ENCODE measurements around the gene BTBD9.

Gene BTBD9

DNA sequence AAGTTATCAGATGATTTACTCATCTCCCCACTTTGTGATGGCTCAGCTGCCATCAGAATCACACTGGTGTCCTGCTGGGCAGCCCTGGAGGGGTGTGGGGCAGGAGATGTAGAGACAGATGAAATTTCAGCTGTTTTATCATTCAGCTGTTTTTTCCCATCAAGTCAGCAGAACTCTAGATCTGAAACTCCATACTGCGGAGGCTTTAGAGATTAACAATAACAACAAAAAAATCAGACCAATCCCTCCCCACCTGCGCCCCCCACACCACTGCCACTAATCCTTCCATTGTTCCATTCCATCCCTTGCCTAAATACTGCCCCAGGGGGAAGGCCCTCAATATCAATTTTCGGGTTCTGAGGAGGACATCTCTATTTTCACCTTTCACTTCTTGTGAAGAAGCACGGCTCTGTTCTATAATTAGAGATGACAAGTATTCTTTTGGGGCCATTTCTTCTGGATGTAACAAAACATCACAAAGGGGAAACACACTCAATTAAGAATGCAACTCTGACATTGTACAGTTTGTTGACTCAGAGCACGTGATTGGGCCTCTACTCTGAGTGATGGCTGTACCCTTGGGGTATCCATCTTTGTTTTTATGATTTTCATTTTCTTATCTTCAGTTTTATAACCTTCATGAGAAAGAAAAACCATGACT lies 423.9 kb downstream of the BTBD9 start:
- Histone ChIP-seq H3K27ac (ENCODE audit: low read length) (no peak overlapping the region), H3K9me3 (ENCODE audit: control insufficient read depth, low read depth, low read length) (no peaks in the 10 kb centered on the region), H3K4me1 (ENCODE audit: control insufficient read depth, low read depth, low read length) (peaks cover 21% of the 10 kb centered on the region), H3K4me3 (ENCODE audit: low read length) (no peak overlapping the region), H3K9ac (ENCODE audit: low read length) (no peak overlapping the region), H3K36me3 (ENCODE audit: control insufficient read depth, low read depth, low read length) (no peaks in the 10 kb centered on the region), H3K27me3 (ENCODE audit: control insufficient read depth, insufficient read depth, low read length) (no peaks in the 10 kb centered on the region)

GRCh38 chr6:38215225-38215624 lies 424.5 kb downstream of the BTBD9 start:
- Histone ChIP-seq H3K27me3 (ENCODE audit: control insufficient read depth, insufficient read depth, low read length) (no peaks in the 10 kb centered on the region), H3K36me3 (ENCODE audit: control insufficient read depth, low read depth, low read length) (no peaks in the 10 kb centered on the region), H3K9me3 (ENCODE audit: control insufficient read depth, low read depth, low read length) (no peaks in the 10 kb centered on the region), H3K4me3 (ENCODE audit: low read length) (no peak overlapping the region), H3K4me1 (ENCODE audit: control insufficient read depth, low read depth, low read length) (peaks cover 21% of the 10 kb centered on the region), H3K27ac (ENCODE audit: low read length) (no peak overlapping the region), H3K9ac (ENCODE audit: low read length) (no peak overlapping the region)

DNA sequence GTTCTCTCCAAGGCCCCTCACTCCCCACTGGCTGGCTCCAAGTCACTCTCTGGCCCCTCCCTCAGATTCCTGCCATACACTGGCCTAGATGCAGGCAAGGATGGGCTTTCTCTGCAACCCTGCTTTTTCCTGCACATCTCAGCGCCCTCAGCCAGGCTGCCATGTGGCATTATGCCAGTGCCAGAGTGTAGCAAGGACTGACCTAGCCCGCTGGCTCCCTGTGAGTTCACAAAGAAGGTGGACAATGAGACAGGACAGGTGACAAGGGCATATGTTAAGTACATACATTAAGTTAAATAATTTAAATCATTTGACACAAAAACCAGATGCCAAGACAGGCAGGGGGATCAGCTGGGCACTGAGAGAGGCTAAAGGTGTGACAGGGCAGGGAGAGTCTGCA lies 425.6 kb downstream of the BTBD9 start:
- no peak overlapping the region for H3K27ac ChIP-seq (ENCODE audit: low read length)
- no peaks in the 10 kb centered on the region for H3K36me3 ChIP-seq (ENCODE audit: control insufficient read depth, low read depth, low read length)
- no peaks in the 10 kb centered on the region for H3K27me3 ChIP-seq (ENCODE audit: control insufficient read depth, insufficient read depth, low read length)
- no peaks in the 10 kb centered on the region for H3K9me3 ChIP-seq (ENCODE audit: control insufficient read depth, low read depth, low read length)
- no peak overlapping the region for H3K4me3 ChIP-seq (ENCODE audit: low read length)
- H3K9ac ChIP-seq (ENCODE audit: low read length): no peak overlapping the region
- peaks cover 25% of the 10 kb centered on the region for H3K4me1 ChIP-seq (ENCODE audit: control insufficient read depth, low read depth, low read length)

- no peaks in the 10 kb centered on the region for H3K36me3 ChIP-seq (ENCODE audit: control insufficient read depth, low read depth, low read length)
- H3K27me3 ChIP-seq (ENCODE audit: control insufficient read depth, insufficient read depth, low read length): no peaks in the 10 kb centered on the region
- H3K9ac ChIP-seq (ENCODE audit: low read length): no peak overlapping the region
- H3K4me3 ChIP-seq (ENCODE audit: low read length): no peak overlapping the region
- peaks cover 25% of the 10 kb centered on the region for H3K4me1 ChIP-seq (ENCODE audit: control insufficient read depth, low read depth, low read length)
- H3K9me3 ChIP-seq (ENCODE audit: control insufficient read depth, low read depth, low read length): no peaks in the 10 kb centered on the region
- H3K27ac ChIP-seq (ENCODE audit: low read length): no peak overlapping the region
Observed at GRCh38 chr6:38213251-38213658, 426.5 kb downstream of the BTBD9 start.

- H3K4me1 ChIP-seq (ENCODE audit: control insufficient read depth, low read depth, low read length): peaks cover 25% of the 10 kb centered on the region
- no peak overlapping the region for H3K27ac ChIP-seq (ENCODE audit: low read length)
- H3K36me3 ChIP-seq (ENCODE audit: control insufficient read depth, low read depth, low read length): no peaks in the 10 kb centered on the region
- H3K9ac ChIP-seq (ENCODE audit: low read length): no peak overlapping the region
- H3K4me3 ChIP-seq (ENCODE audit: low read length): no peak overlapping the region
- H3K9me3 ChIP-seq (ENCODE audit: control insufficient read depth, low read depth, low read length): no peaks in the 10 kb centered on the region
- no peaks in the 10 kb centered on the region for H3K27me3 ChIP-seq (ENCODE audit: control insufficient read depth, insufficient read depth, low read length)
Observed at GRCh38 chr6:38212579-38212978, 427.1 kb downstream of the BTBD9 start.

DNA sequence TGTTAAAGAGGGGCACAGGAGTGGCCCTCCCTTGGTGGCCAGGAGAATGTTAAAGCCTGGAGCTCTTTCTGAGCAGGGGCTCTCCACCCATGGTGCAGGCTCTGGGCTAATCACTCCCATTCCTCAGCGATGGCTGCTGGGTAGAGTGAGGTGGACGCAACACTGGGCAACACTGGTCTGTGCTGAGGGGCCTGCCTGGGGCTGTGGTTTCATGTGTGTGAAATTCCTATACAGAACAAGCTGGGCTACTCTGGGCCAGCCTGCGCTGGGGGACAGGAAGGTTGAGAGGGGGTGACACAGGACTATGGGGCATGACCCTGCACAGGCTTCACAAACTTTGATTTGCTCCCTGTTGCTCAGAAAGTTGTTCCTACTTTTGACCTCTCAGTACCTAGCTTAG lies 427.6 kb downstream of the BTBD9 start:
- no peaks in the 10 kb centered on the region for H3K36me3 ChIP-seq (ENCODE audit: control insufficient read depth, low read depth, low read length)
- peaks cover 25% of the 10 kb centered on the region for H3K4me1 ChIP-seq (ENCODE audit: control insufficient read depth, low read depth, low read length)
- no peak overlapping the region for H3K27ac ChIP-seq (ENCODE audit: low read length)
- no peaks in the 10 kb centered on the region for H3K27me3 ChIP-seq (ENCODE audit: control insufficient read depth, insufficient read depth, low read length)
- H3K4me3 ChIP-seq (ENCODE audit: low read length): no peak overlapping the region
- no peaks in the 10 kb centered on the region for H3K9me3 ChIP-seq (ENCODE audit: control insufficient read depth, low read depth, low read length)
- no peak overlapping the region for H3K9ac ChIP-seq (ENCODE audit: low read length)

- no peaks in the 10 kb centered on the region for H3K27me3 ChIP-seq (ENCODE audit: control insufficient read depth, insufficient read depth, low read length)
- H3K9ac ChIP-seq (ENCODE audit: low read length): no peak overlapping the region
- no peak overlapping the region for H3K4me3 ChIP-seq (ENCODE audit: low read length)
Observed at GRCh38 chr6:38209371-38210260, 430.1 kb downstream of the BTBD9 start.

GRCh38 chr6:38208028-38208427 lies 431.7 kb downstream of the BTBD9 start:
- H3K4me3 ChIP-seq (ENCODE audit: low read length): no peak overlapping the region
- H3K9me3 ChIP-seq (ENCODE audit: control insufficient read depth, low read depth, low read length): no peaks in the 10 kb centered on the region
- H3K27ac ChIP-seq (ENCODE audit: low read length): no peak overlapping the region
- H3K36me3 ChIP-seq (ENCODE audit: control insufficient read depth, low read depth, low read length): no peaks in the 10 kb centered on the region
- peaks cover 13% of the 10 kb centered on the region for H3K4me1 ChIP-seq (ENCODE audit: control insufficient read depth, low read depth, low read length)
- H3K9ac ChIP-seq (ENCODE audit: low read length): no peak overlapping the region
- H3K27me3 ChIP-seq (ENCODE audit: control insufficient read depth, insufficient read depth, low read length): no peaks in the 10 kb centered on the region

More at GRCh38 chr6:38209371-38210260, 430.1 kb downstream of the BTBD9 start:
- no peaks in the 10 kb centered on the region for H3K36me3 ChIP-seq (ENCODE audit: control insufficient read depth, low read depth, low read length)
- H3K27ac ChIP-seq (ENCODE audit: low read length): no peak overlapping the region
- H3K9me3 ChIP-seq (ENCODE audit: control insufficient read depth, low read depth, low read length): no peaks in the 10 kb centered on the region
- H3K4me1 ChIP-seq (ENCODE audit: control insufficient read depth, low read depth, low read length): peaks cover 18% of the 10 kb centered on the region

- Histone ChIP-seq H3K36me3 (ENCODE audit: control insufficient read depth, low read depth, low read length) (no peaks in the 10 kb centered on the region), H3K4me3 (ENCODE audit: low read length) (no peak overlapping the region), H3K27ac (ENCODE audit: low read length) (no peak overlapping the region), H3K4me1 (ENCODE audit: control insufficient read depth, low read depth, low read length) (peaks cover 7% of the 10 kb centered on the region), H3K9ac (ENCODE audit: low read length) (no peak overlapping the region), H3K9me3 (ENCODE audit: control insufficient read depth, low read depth, low read length) (no peaks in the 10 kb centered on the region), H3K27me3 (ENCODE audit: control insufficient read depth, insufficient read depth, low read length) (no peaks in the 10 kb centered on the region)
Observed at GRCh38 chr6:38207375-38207774, 432.4 kb downstream of the BTBD9 start.

DNA sequence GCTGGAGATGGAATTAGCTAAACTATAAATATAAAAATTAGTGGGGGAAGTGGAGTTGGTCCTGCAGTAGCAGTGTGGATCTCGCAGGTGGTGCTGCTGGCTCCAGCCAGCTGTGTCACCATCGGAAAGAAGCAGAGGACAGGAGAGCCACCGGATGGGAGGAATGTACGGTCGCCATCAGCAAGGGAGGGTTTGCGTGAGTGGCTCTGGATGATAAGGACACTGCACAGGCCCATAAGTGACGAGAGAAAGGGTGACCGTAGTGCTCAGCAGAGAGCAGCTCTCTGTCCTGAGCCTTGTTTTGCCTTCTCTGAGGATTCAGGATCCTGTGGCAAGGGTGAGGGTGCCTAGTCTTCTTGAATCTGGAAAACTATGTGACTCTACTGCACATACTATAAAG lies 441.5 kb downstream of the BTBD9 start:
- Histone ChIP-seq H3K27me3 (ENCODE audit: control insufficient read depth, insufficient read depth, low read length) (no peaks in the 10 kb centered on the region), H3K27ac (ENCODE audit: low read length) (no peak overlapping the region), H3K4me1 (ENCODE audit: control insufficient read depth, low read depth, low read length) (peaks cover 2% of the 10 kb centered on the region), H3K36me3 (ENCODE audit: control insufficient read depth, low read depth, low read length) (no peaks in the 10 kb centered on the region), H3K9ac (ENCODE audit: low read length) (no peak overlapping the region), H3K9me3 (ENCODE audit: control insufficient read depth, low read depth, low read length) (no peaks in the 10 kb centered on the region), H3K4me3 (ENCODE audit: low read length) (no peak overlapping the region)

DNA sequence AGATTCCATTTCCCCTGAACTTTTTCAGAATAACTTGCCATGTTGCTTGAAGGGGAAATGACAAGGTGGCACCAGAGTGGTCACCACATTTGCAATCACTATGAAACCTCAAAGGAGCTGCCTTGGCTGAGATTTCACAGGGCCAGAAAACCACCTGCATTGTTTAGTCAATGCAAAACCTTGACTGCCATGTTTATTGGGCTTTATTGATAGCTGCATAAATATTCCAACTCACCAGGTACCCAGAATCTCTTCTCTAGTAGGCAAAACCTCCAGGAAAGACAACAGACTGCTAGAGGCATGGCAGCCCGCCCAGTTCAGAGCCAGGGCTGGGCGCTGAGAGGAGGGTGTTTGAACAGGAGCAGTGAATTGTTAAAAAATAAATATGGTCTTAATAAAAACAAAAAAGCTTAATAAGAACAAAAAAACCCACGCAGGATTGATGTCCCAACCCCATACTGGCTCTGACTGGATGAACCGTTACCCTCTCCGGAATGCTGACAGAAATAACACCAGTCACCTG lies 444.6 kb downstream of the BTBD9 start:
- Histone ChIP-seq H3K9me3 (ENCODE audit: control insufficient read depth, low read depth, low read length) (no peaks in the 10 kb centered on the region), H3K4me3 (ENCODE audit: low read length) (no peak overlapping the region), H3K27ac (ENCODE audit: low read length) (no peak overlapping the region), H3K4me1 (ENCODE audit: control insufficient read depth, low read depth, low read length) (peaks cover 22% of the 10 kb centered on the region), H3K27me3 (ENCODE audit: control insufficient read depth, insufficient read depth, low read length) (no peaks in the 10 kb centered on the region), H3K9ac (ENCODE audit: low read length) (no peak overlapping the region), H3K36me3 (ENCODE audit: control insufficient read depth, low read depth, low read length) (no peaks in the 10 kb centered on the region)
